ENCODE results near the gene IRF6.

The IRF6 gene

GRCh38 chr1:209790286-209791193 lies 15.4 kb downstream of the IRF6 start:
- DNase-seq (ENCODE audit: low spot score), result no peak

DNA sequence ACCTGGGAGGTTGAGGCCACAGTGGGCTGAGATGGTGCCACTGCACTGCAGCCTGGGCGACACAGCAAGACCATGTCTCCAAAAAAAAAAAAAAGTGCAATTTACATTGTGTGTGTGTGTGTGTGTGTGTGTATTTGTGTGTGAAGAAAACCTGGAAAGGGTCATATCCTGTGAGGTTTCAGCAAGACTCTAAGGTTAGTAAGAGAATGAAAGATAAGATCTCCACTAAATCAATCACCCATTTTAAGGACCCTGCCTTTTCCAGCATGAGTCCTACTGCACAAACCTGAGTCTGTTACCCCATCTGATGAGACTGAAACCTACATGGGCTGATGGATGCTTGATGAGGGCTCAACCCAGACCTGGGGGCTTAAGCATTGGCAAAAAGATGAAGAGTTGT lies 16.7 kb downstream of the IRF6 start:
- DNase-seq (ENCODE audit: low spot score), result no peak

DNA sequence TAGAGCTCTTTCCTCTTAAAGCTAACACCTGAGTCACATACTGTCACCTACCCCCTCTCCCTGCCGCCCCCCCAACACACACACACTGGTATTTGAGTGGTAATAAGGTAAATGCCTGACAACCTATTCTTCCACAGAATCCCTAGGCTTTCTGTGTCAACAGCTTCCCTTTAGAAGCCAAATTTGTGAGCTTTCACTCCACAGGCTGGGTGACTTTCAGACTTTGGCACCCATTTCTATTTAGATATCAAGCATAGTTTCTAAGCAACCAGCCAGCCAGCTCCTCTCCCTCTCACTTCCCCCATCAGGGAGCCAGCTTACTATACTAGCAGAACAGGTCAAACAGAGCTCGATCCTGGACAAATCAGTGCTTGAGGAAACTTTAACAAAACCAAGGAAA lies 18.4 kb downstream of the IRF6 start:
- DNase-seq (ENCODE audit: low spot score), result no peak

DNA sequence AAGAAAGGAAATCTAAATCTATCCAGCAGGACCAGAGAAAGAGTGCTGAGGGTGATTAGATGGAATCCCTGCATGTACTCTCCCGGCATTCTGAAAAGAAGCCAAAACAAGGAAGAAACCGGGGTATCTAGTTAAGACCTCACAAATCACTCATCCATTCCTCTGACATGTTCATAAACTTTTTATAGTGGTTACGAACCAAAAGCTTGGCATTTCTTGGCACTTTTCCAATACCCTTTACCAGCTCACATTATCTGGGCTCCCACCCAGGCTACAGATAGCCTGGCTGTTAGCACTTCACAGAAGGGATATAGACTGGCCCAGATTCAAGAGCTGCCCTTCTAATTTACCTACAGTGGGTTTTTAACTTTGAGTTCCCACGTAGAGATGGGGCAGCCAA lies 19.8 kb downstream of the IRF6 start:
- no peak for DNase-seq (ENCODE audit: low spot score)

DNA sequence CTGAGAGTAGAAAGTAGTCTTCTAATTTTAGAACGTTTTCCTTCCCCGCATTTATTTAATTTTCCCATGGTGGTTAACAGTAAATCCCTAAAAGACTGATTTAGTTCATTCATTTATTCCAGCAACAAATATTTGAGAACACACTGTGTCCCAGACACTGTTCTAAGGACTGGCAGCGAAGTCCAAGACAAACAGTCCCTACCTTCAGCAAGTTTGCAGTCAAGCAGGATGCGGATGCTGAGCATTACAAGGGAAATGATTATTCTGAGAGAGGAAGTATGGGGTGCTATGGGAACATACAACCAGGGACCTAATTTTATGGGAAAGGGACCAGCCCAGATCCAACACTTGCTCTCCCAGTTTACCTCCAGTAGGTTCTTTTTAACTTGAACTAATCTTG lies 20.4 kb downstream of the IRF6 start:
- no peak for DNase-seq (ENCODE audit: low spot score)

GRCh38 chr1:209784265-209785169 lies 21.4 kb downstream of the IRF6 start, which contains the start of gene C1orf74:
TSS of gene C1orf74 (minus strand) at chr1:209784559. CDS start at chr1:209783634, 925 bp downstream.
- DNase-seq (ENCODE audit: low spot score), result peak; percentile 100

DNA sequence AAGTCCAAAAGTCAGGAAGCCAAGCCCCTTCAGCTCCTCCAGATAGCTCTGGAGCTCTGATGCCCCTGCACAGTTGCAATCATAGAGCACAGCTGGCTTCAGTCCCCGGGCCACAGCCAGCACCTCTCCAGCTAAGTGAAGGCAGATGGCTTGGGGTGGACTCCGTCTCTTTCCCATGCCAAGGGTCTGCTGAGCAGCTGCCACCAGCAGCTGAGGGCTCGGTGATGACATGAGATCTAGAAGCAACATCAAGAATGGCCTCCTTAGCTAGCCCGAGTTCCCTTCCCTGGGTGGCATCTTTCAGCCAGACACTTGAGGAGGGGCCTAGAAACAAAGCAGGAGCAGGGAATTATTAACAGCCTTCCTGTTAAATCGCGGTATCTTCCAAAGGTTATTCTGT lies 22.6 kb downstream of the IRF6 start:
- DNase-seq (ENCODE audit: low spot score), result no peak

GRCh38 chr1:209780268-209780667 lies 25.7 kb downstream of the IRF6 start:
- DNase-seq (ENCODE audit: low spot score), result no peak

DNA sequence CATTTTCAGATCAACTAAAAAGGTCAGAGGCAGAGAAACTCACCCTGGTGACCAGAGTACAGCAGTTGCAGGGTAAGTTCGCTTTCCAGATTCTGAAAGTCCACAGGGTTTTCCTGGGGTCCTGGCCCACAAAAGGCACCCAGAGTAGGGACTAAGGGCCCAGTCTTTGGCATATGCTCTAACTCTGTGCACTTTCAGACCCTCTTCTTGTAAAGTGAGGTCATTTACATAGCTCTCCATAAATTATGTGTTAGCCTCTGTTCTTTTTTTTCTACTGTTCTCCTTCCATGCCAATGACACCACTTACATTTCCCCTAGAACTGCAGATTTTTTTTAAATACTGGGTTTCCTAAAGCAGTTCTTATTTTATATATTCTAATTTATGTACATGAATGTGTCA lies 27.8 kb downstream of the IRF6 start:
- no peak for DNase-seq (ENCODE audit: low spot score)

- no peak for DNase-seq (ENCODE audit: low spot score)
These were observed 28.4 kb downstream of the IRF6 start for GRCh38 chr1:209777587-209777986.

DNA sequence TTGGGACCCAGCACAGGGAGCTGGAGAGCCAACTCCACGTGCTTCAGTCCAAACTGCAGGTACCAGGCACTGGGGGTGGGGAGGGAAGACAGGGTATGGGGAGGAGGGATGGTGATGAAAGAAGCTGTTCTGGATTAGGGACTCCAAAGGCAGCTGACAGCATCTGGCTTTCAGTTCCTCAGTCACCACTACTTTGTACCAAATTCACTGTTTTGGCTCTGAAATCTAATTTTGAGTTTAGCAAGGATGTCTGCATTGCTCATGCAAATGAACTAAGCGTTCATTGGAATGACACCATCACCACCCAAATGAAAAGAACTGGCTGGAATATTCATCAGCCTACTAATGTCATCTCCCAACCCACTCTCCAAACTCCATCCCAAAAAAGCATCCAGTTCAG lies 30.3 kb downstream of the IRF6 start:
- DNase-seq (ENCODE audit: low spot score), result no peak

- DNase-seq (ENCODE audit: low spot score), result no peak
These were observed 31.4 kb downstream of the IRF6 start for GRCh38 chr1:209774592-209774991.

DNA sequence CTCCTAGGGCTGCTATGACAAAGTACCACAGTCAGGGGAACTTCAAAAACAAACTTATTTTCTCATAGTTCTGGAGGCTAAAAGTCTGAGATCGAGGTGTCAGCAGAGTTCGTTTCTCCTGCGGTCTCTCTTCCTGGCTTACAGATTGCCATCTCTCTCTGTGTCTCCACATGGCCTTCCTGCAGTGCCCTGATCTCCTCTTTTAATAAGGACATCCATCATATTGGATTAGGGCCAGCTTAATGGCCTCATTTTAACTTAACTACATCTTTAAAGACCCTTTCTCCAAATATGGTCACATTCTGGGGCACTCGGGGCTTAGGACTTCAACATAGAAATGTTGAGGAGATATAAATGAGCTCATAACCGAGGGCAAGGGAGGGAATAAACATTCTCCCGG lies 33.8 kb downstream of the IRF6 start:
- no peak for DNase-seq (ENCODE audit: low spot score)

- DNase-seq (ENCODE audit: low spot score), result no peak
These were observed 35.1 kb downstream of the IRF6 start for GRCh38 chr1:209770636-209771415.

DNA sequence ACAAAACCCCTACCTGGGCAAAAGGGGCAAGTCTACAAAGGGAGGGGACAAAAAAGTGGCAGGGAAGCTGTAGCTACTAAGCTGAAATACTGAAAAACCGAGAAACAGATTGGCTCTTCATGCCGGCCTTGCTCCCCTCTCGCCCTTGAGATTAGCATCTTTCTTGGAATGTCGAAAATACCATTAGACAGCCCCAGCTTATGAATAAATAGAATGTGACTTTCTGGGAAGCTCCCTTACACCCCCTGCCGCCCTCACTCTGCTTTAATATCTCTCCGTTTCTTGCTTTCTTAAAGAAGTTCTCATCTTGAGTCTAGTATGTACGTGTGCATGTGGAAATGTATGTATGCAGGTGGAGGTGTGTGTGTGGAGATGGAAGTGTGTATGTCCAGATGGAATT lies 36.0 kb downstream of the IRF6 start:
- no peak for DNase-seq (ENCODE audit: low spot score)

DNA sequence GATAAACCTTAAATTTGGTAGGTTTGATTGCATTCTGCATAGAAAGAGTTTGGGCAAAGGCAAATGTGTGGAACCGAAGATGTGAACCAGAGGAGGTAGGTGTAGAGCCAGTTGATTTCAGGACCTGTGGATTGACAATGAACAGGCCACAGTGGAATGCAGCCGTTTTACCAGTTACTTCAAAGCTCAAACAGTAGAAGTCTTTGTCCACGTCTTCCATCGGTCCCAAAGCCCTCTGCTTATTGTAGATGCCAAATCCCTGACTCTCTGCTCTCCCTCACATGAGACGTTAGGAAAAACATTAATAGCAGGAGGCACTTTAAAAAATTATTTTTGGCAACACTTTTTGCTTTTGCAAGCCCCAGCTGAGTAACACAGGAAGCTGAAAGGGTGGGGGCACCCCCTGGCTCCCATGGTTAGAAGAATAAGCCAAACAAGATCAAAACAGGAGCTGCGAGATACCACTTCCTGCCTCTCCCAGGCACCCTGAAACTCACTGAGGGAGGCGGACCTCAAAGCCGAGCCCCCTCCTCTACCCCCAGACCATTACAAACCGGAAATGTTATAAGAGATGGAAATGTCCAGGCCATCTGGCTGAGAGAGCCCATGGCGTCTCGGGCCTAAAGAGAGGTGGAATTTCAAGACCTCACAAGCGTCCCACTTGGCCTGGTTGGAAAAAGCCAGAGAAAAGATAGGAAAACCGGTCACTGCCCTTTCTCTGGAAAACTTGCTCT lies 36.6 kb downstream of the IRF6 start:
- DNase-seq (ENCODE audit: low spot score), result no peak

DNA sequence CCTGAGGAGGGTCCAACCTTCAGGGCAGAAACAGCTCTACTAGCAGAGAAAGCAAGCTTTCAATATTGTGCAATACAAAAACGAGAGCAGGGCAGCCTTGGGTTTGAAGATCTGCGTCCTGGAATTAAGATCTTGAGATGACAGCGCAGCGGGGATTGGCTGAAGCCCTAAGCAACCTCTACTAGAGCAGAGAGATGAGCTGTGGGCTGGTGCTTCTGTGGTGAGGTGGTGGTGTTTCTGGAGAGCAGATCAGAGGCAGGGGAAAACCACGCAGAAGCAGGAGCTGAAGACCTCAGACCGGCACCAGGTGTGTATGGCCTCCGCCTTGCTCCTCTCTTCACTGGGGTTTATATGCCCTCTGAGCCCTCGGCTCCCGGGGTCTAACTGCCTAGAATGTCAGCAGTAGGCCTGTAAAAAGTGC lies 37.6 kb downstream of the IRF6 start:
- DNase-seq (ENCODE audit: low spot score), result no peak

DNA sequence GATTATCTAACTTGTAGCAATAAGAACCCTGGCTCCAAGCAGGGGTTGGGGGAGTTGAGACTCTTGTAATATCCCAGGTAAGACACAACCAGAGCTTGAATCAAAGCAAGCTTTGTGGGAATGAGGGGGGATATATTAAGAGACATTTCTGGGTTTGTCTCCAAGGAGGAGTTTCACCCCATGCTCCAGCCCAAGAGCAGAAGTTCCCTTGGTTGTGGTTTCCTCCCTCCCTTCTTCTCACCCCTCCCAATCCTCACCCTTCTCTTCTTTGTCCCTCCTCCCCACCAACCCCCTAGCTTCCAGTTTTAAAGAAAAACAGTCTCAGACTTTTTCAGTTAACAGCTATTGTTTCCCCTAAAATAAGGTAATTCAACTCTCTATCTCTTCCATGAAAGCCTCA lies 38.2 kb downstream of the IRF6 start:
- DNase-seq (ENCODE audit: low spot score), result no peak

GRCh38 chr1:209767096-209767495 lies 38.8 kb downstream of the IRF6 start:
- DNase-seq (ENCODE audit: low spot score), result no peak

DNA sequence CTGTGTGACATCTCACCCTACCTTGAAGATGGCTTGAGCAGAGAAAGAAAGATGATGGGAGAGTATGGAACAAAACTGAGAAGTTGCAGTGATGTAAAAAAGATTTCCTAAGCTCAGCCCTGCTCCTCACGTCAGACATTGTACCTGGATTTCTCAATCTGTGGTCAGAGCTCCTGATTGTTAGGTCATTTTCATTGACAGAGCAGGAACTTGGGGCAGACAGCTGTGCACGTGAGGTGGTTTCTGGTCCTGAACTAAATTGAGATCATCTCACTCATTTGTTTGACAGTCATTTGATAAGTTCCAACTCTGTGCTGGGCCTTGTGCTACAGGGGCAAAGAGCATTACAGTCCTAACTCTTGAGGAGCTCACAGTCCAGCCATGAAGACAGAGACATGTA lies 39.9 kb downstream of the IRF6 start:
- DNase-seq (ENCODE audit: low spot score), result no peak

DNA sequence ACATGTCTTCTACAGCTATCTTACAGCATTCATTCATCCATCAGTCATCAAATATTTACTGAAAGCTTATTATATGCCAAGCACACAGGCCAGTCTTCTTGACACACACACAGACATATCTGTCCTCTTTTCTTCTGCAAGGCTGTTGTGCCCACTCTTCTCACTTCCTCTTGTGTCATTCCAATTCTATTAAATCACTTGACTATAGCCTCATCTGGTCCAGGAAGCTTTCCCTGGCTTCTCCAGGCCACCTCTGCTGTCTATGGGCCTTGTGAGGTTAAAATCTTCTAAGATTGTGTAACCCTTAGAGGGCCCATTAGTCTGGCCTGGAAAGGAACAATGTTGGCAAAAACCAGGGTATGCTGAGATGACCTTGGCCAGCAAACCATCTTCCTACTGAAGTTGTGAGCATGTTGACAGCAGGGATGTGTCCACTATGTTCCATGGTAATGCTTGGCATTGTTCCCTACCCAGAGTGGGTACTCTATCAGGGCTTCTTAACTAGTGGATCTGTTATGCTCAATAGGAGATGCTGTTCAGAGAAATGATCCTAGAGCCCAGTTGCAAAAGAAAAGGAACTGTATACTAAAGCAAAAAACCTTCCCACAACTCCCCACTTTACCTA lies 44.8 kb downstream of the IRF6 start:
- DNase-seq (ENCODE audit: low spot score), result no peak
